ENCODE results near the gene RSBN1L.

The RSBN1L gene

DNA sequence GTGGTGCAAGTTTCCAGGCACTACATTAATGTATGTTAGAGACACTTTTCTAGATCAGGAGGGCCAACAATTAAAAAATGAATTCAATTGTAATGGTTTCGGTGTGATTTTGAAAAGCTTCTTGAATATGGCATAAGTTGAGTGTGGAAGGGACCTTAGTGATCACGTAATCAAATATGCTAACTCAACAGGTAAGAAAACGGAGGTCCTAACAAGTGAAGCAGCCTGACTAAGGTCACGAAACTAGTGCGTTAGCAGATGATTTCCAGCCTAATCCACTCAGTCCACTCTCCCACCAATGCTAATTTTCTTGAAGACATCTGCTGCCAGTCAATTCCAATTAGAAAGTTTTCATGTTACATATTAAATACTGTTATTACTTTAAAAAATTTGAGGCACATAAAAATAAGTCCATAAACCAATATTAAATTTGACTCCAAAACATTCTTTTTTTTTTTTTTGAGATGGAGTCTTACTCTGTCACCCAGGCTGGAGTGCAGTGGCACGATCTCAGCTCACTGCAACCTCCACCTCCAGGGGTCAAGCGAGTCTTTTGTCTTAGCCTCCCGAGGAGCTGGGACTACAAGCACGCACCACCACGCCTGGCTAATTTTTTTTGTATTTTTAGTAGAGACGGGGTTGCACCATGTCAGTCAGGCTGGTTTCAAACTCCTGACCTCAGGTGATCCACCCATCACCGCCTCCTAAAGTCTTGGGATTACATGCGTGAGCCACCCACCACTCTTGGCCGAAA, 2.3 kb upstream of the RSBN1L start:
- Histone ChIP-seq H2BK12ac (ENCODE audit: low read length) (no peak overlapping the region), H3K27me3 (ENCODE audit: control insufficient read depth in 3 of 3, insufficient read depth in 3 of 3, low read depth in 1 of 3, low read length in 3 of 3) (no peaks in the 10 kb centered on the region), H3K4me2 (ENCODE audit: insufficient read depth, low read length, poor library complexity, severe bottlenecking) (no peak overlapping the region), H3K4ac (ENCODE audit: low read length) (no peak overlapping the region), H3K36me3 (replicated peaks in 1 of 2; ENCODE audit: control insufficient read depth in 2 of 2, insufficient read depth in 2 of 2, low read length in 2 of 2) (peaks cover 2 to 38% of the 10 kb centered on the region in 2 donors), H3K4me1 (ENCODE audit: control insufficient read depth in 2 of 2, insufficient read depth in 1 of 2, low read depth in 1 of 2, low read length in 2 of 2) (peaks cover 4 to 11% of the 10 kb centered on the region in 2 donors), H3K27ac (replicated peaks; ENCODE audit: low read length) (no peak overlapping the region), H4K8ac (ENCODE audit: low read depth, low read length) (no peak overlapping the region), H3K9ac (ENCODE audit: low read depth, low read length, poor library complexity) (no peak overlapping the region), H3K4me3 (ENCODE audit: low read length in 2 of 2) (no peak overlapping the region), H2BK120ac (ENCODE audit: low read depth, low read length) (no peak overlapping the region), H2AK5ac (ENCODE audit: low read depth, low read length) (no peak overlapping the region), H2AFZ (ENCODE audit: low read length) (no peak overlapping the region), H3K14ac (ENCODE audit: low read length) (no peak overlapping the region), H2BK15ac (ENCODE audit: low read length) (no peak overlapping the region), H3K23ac (ENCODE audit: low read depth, low read length, poor library complexity) (no peak overlapping the region), H3K79me1 (ENCODE audit: low read depth, low read length) (peaks cover 5% of the 10 kb centered on the region), H4K91ac (ENCODE audit: low read depth, low read length, poor library complexity) (no peak overlapping the region), H3K18ac (ENCODE audit: low read length) (no peak overlapping the region), H3K9me3 (replicated peaks in 1 of 2; ENCODE audit: control insufficient read depth in 2 of 2, insufficient read depth in 1 of 2, low read depth in 1 of 2, low read length in 2 of 2) (no peaks in the 10 kb centered on the region), H2BK5ac (ENCODE audit: low read length) (no peak overlapping the region)
- no CpG with 5 or more reads among the region's 14 CpGs for WGBS, 2 donors (ENCODE audit: extremely low coverage in 2 of 2, insufficient read length in 2 of 2, insufficient replicate concordance in 1 of 2)
- no peak for DNase-seq (ENCODE audit: low spot score)

DNA sequence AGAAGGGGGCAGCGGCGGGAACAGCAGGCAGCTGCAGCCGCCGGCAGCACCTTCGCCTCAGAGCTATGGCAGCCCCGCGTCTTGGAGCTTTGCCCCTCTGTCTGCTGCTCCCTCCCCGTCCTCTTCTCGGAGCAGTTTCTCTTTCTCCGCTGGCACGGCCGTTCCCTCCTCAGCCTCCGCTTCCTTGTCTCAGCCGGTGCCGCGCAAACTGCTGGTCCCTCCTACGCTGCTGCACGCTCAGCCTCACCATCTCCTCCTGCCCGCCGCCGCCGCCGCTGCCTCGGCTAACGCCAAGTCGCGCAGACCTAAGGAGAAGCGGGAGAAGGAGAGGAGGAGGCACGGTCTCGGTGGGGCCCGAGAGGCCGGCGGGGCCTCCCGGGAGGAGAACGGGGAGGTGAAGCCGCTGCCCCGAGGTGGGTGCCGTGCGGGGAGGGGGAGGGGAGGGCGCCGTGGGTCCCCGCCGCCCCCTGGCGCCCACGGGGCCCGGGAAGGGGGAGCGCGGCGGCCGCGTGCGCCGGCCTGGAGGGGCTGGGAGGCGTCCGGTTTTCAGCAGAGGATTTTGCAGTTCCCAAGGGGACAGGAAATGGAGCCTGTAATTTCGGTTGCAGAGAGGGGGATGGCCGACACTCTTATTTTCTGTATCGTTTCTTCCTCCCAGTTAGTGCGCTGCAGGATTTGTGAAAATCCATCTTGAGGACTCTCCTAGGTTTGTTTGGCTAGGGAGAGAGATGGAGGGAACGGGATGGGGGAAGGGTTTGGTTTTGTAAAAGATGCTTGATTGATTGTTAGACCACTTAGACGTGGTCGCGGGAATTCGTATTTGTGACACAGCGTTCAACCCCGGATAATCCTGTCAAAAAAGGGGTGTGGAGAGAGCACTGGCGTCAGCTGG, 630 bp downstream of the RSBN1L start:
- Histone ChIP-seq H3K4me1 (ENCODE audit: control insufficient read depth in 2 of 2, insufficient read depth in 1 of 2, low read depth in 1 of 2, low read length in 2 of 2) (peaks cover 4 to 15% of the 10 kb centered on the region in 2 donors), H3K9ac (ENCODE audit: low read depth, low read length, poor library complexity) (peak overlapping the region; percentile 99)
- no CpG with 5 or more reads among the region's 67 CpGs for WGBS, 2 donors (ENCODE audit: extremely low coverage in 2 of 2, insufficient read length in 2 of 2, insufficient replicate concordance in 1 of 2)

DNA sequence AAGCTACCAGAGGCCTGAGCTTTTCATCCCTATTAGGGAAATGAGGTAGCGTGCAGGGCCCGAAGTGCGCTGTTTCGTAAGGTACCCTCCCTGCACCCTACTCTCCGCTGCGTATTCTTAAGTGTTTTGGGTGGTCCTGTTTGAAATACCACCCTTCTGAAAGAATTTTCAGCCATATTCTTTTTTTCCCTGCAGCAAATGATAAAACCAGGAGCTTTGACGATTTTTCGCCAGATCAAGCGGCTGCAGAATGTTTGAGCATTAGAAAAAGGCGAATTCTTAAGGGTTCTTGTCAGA, 1.2 kb downstream of the RSBN1L start:
- Histone ChIP-seq H3K4me1 (ENCODE audit: control insufficient read depth in 2 of 2, insufficient read depth in 1 of 2, low read depth in 1 of 2, low read length in 2 of 2) (peaks cover 4 to 15% of the 10 kb centered on the region in 2 donors), H3K4me2 (ENCODE audit: insufficient read depth, low read length, poor library complexity, severe bottlenecking) (peak overlapping the region; percentile 59), H2BK120ac (ENCODE audit: low read depth, low read length) (no peak overlapping the region), H4K8ac (ENCODE audit: low read depth, low read length) (no peak overlapping the region), H2BK15ac (ENCODE audit: low read length) (no peak overlapping the region), H3K23ac (ENCODE audit: low read depth, low read length, poor library complexity) (no peak overlapping the region), H3K27me3 (ENCODE audit: control insufficient read depth in 3 of 3, insufficient read depth in 3 of 3, low read depth in 1 of 3, low read length in 3 of 3) (no peaks in the 10 kb centered on the region), H3K27ac (replicated peaks; ENCODE audit: low read length) (no peak overlapping the region), H3K4me3 (ENCODE audit: low read length in 2 of 2) (peak overlapping the region; percentile 100), H2BK5ac (ENCODE audit: low read length) (no peak overlapping the region), H3K18ac (ENCODE audit: low read length) (no peak overlapping the region), H3K79me1 (ENCODE audit: low read depth, low read length) (peaks cover 5% of the 10 kb centered on the region), H2AK5ac (ENCODE audit: low read depth, low read length) (no peak overlapping the region), H2AFZ (ENCODE audit: low read length) (peak overlapping the region; percentile 99), H3K9me3 (replicated peaks in 1 of 2; ENCODE audit: control insufficient read depth in 2 of 2, insufficient read depth in 1 of 2, low read depth in 1 of 2, low read length in 2 of 2) (no peaks in the 10 kb centered on the region), H4K91ac (ENCODE audit: low read depth, low read length, poor library complexity) (no peak overlapping the region), H2BK12ac (ENCODE audit: low read length) (no peak overlapping the region), H3K14ac (ENCODE audit: low read length) (no peak overlapping the region), H3K4ac (ENCODE audit: low read length) (no peak overlapping the region), H3K9ac (ENCODE audit: low read depth, low read length, poor library complexity) (no peak overlapping the region), H3K36me3 (replicated peaks in 1 of 2; ENCODE audit: control insufficient read depth in 2 of 2, insufficient read depth in 2 of 2, low read length in 2 of 2) (peaks cover 2 to 29% of the 10 kb centered on the region in 2 donors)
- no peak for DNase-seq (ENCODE audit: low spot score)
- no CpG with 5 or more reads among the region's 10 CpGs for WGBS, 2 donors (ENCODE audit: extremely low coverage in 2 of 2, insufficient read length in 2 of 2, insufficient replicate concordance in 1 of 2)

More for the DNA sequence above, 630 bp downstream of the RSBN1L start:
- Histone ChIP-seq H3K4me3 (ENCODE audit: low read length in 2 of 2) (peak overlapping the region; percentile 100), H3K27ac (replicated peaks; ENCODE audit: low read length) (peak overlapping the region; percentile 84), H2BK5ac (ENCODE audit: low read length) (peak overlapping the region; percentile 99), H3K79me1 (ENCODE audit: low read depth, low read length) (peaks cover 5% of the 10 kb centered on the region), H2BK12ac (ENCODE audit: low read length) (peak overlapping the region; percentile 14), H3K23ac (ENCODE audit: low read depth, low read length, poor library complexity) (peak overlapping the region; percentile 97), H4K8ac (ENCODE audit: low read depth, low read length) (no peak overlapping the region), H2AK5ac (ENCODE audit: low read depth, low read length) (peak overlapping the region; percentile 76), H4K91ac (ENCODE audit: low read depth, low read length, poor library complexity) (peak overlapping the region; percentile 46), H3K4me2 (ENCODE audit: insufficient read depth, low read length, poor library complexity, severe bottlenecking) (peak overlapping the region; percentile 59), H3K18ac (ENCODE audit: low read length) (peak overlapping the region; percentile 99), H3K9me3 (replicated peaks in 1 of 2; ENCODE audit: control insufficient read depth in 2 of 2, insufficient read depth in 1 of 2, low read depth in 1 of 2, low read length in 2 of 2) (no peaks in the 10 kb centered on the region), H2BK15ac (ENCODE audit: low read length) (peak overlapping the region; percentile 62), H3K36me3 (replicated peaks in 1 of 2; ENCODE audit: control insufficient read depth in 2 of 2, insufficient read depth in 2 of 2, low read length in 2 of 2) (peaks cover 2 to 34% of the 10 kb centered on the region in 2 donors), H2AFZ (ENCODE audit: low read length) (peak overlapping the region; percentile 99), H2BK120ac (ENCODE audit: low read depth, low read length) (peak overlapping the region; percentile 55), H3K27me3 (ENCODE audit: control insufficient read depth in 3 of 3, insufficient read depth in 3 of 3, low read depth in 1 of 3, low read length in 3 of 3) (no peaks in the 10 kb centered on the region), H3K14ac (ENCODE audit: low read length) (peak overlapping the region; percentile 92), H3K4ac (ENCODE audit: low read length) (peak overlapping the region; percentile 55)
- peak; percentile 65 for DNase-seq (ENCODE audit: low spot score)

DNA sequence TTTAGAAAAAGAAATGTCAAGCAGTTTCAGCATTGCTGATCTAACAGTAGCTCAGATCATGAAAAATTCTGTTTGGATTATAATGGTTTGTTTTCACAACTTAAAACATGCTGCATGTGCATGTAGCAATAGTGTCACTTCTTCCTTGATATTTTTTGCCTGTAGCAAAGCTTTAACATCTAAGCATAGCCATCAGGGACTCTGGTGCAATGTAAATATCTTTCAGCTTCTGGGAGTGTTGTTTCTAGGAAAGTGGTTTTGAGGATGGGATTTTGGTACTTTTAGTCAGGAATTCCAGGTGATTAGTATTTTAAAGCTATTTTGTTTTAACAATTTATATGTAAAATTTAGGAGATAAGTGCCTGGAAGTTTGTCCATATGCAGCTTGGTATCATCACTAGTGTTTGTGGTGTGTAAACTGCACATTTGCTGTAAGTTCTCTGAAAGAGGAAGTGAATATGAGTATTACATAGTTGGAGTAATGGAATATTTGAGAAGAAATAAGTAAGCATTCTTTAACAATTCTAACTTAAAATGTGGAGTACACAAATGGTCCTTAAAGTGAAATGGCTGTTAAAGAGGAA, 1.9 kb downstream of the RSBN1L start:
- no peak overlapping the region for H2BK15ac ChIP-seq (ENCODE audit: low read length)
- H3K14ac ChIP-seq (ENCODE audit: low read length), result no peak overlapping the region
- no peaks in the 10 kb centered on the region for H3K27me3 ChIP-seq (ENCODE audit: control insufficient read depth in 3 of 3, insufficient read depth in 3 of 3, low read depth in 1 of 3, low read length in 3 of 3)
- no peak overlapping the region for H4K91ac ChIP-seq (ENCODE audit: low read depth, low read length, poor library complexity)
- H2BK12ac ChIP-seq (ENCODE audit: low read length), result no peak overlapping the region
- H2BK120ac ChIP-seq (ENCODE audit: low read depth, low read length), result no peak overlapping the region
- no peak for DNase-seq (ENCODE audit: low spot score)
- H3K4me3 ChIP-seq (ENCODE audit: low read length in 2 of 2), result peak overlapping the region in 1 of 2 donors; percentile 100
- no peak overlapping the region for H4K8ac ChIP-seq (ENCODE audit: low read depth, low read length)
- no peaks in the 10 kb centered on the region for H3K9me3 ChIP-seq (replicated peaks in 1 of 2; ENCODE audit: control insufficient read depth in 2 of 2, insufficient read depth in 1 of 2, low read depth in 1 of 2, low read length in 2 of 2)
- H2AFZ ChIP-seq (ENCODE audit: low read length), result no peak overlapping the region
- no peak overlapping the region for H2AK5ac ChIP-seq (ENCODE audit: low read depth, low read length)
- H2BK5ac ChIP-seq (ENCODE audit: low read length), result no peak overlapping the region
- no peak overlapping the region for H3K9ac ChIP-seq (ENCODE audit: low read depth, low read length, poor library complexity)
- H3K27ac ChIP-seq (replicated peaks; ENCODE audit: low read length), result no peak overlapping the region
- peaks cover 5 to 13% of the 10 kb centered on the region in 2 donors for H3K4me1 ChIP-seq (ENCODE audit: control insufficient read depth in 2 of 2, insufficient read depth in 1 of 2, low read depth in 1 of 2, low read length in 2 of 2)
- H3K4ac ChIP-seq (ENCODE audit: low read length), result no peak overlapping the region
- H3K18ac ChIP-seq (ENCODE audit: low read length), result no peak overlapping the region
- peaks cover 7% of the 10 kb centered on the region for H3K79me1 ChIP-seq (ENCODE audit: low read depth, low read length)
- H3K23ac ChIP-seq (ENCODE audit: low read depth, low read length, poor library complexity), result no peak overlapping the region
- H3K36me3 ChIP-seq (replicated peaks in 1 of 2; ENCODE audit: control insufficient read depth in 2 of 2, insufficient read depth in 2 of 2, low read length in 2 of 2), result peaks cover 2 to 29% of the 10 kb centered on the region in 2 donors
- peak overlapping the region; percentile 37 for H3K4me2 ChIP-seq (ENCODE audit: insufficient read depth, low read length, poor library complexity, severe bottlenecking)

All from neuronal stem cell (in vitro differentiated cells).